Mucosa of rectum (tissue), 2 donors: Measurements from ENCODE around the gene MPC1L.

ENCODE experiments used
- H3K27ac ChIP-seq, 2 donors: one replicate each; pipeline ENCODE4 v1.7.0; 2013; ENCODE audit warnings: inconsistent platforms in 2 of 2, low read depth in 2 of 2, low read length in 2 of 2
- H3K27me3 ChIP-seq, 2 donors: one replicate each; pipeline ENCODE4 v1.7.0; 2013; ENCODE audit warnings: low read length in 2 of 2; ENCODE audit not compliant: control insufficient read depth in 2 of 2, insufficient read depth in 2 of 2
- H3K36me3 ChIP-seq, 2 donors: one replicate each; pipeline ENCODE4 v1.7.0; 2013; ENCODE audit warnings: low read length in 2 of 2; ENCODE audit not compliant: control insufficient read depth in 2 of 2, insufficient read depth in 2 of 2
- H3K4me1 ChIP-seq, 2 donors: one replicate each; pipeline ENCODE4 v1.7.0; 2013; ENCODE audit warnings: low read length in 2 of 2, mild to moderate bottlenecking in 1 of 2; ENCODE audit not compliant: control insufficient read depth in 2 of 2, insufficient read depth in 2 of 2
- H3K4me3 ChIP-seq, 2 donors: one replicate each; pipeline ENCODE4 v1.7.0; 2013; ENCODE audit warnings: low read length in 2 of 2
- H3K9ac ChIP-seq, 2 donors: one replicate each; pipeline ENCODE4 v1.7.0; 2013; ENCODE audit warnings: low read length in 2 of 2, low read depth in 1 of 2, mild to moderate bottlenecking in 1 of 2
- H3K9me3 ChIP-seq, 2 donors: one replicate each; pipeline ENCODE4 v1.7.0; 2013; ENCODE audit warnings: low read length in 2 of 2; ENCODE audit not compliant: control insufficient read depth in 2 of 2
- donor health status: healthy.
- donor health status: Normal muscosa, but diverticular disease.

Gene MPC1L

GRCh38 chrX:40651620-40652223, 28.5 kb downstream of the MPC1L start:
- Histone ChIP-seq H3K4me3 (no peak overlapping the region), H3K27me3 (no peaks in the 10 kb centered on the region), H3K27ac (no peak overlapping the region), H3K36me3 (peaks cover 13 to 16% of the 10 kb centered on the region in 2 donors), H3K9me3 (no peaks in the 10 kb centered on the region), H3K9ac (no peak overlapping the region), H3K4me1 (peaks cover 4 to 9% of the 10 kb centered on the region in 2 donors)

GRCh38 chrX:40652664-40653063, 29.4 kb downstream of the MPC1L start:
- H3K27ac ChIP-seq, result no peak overlapping the region
- peaks cover 3 to 5% of the 10 kb centered on the region in 2 donors for H3K4me1 ChIP-seq
- no peak overlapping the region for H3K4me3 ChIP-seq
- H3K9me3 ChIP-seq, result no peaks in the 10 kb centered on the region
- no peaks in the 10 kb centered on the region for H3K27me3 ChIP-seq
- peaks cover 15 to 16% of the 10 kb centered on the region in 2 donors for H3K36me3 ChIP-seq
- H3K9ac ChIP-seq, result no peak overlapping the region

- H3K36me3 ChIP-seq, result peaks cover 15 to 16% of the 10 kb centered on the region in 2 donors
- H3K4me3 ChIP-seq, result no peak overlapping the region
- H3K27ac ChIP-seq, result no peak overlapping the region
- no peak overlapping the region for H3K9ac ChIP-seq
- H3K4me1 ChIP-seq, result no peaks in the 10 kb centered on the region
- H3K27me3 ChIP-seq, result no peaks in the 10 kb centered on the region
- no peaks in the 10 kb centered on the region for H3K9me3 ChIP-seq
Measured at GRCh38 chrX:40653535-40653934, 30.3 kb downstream of the MPC1L start.

DNA sequence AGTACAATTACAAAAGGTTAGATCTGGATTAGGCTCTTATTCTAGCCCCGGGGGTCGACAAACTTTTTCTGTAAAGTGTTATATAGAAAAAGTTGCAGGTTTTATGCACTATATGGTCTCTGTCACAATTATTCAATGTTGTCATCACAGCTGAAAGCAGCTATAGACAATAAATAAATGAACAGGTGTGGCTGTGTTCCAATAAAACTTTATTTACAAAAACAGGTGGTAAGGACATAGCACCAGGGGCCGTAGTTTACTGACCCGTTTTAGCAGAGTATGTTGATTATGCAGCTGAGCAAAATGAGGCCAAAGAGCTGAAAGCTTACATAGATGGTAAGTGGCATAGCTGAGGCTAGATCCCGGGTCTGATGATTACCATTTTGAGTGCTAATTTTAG, 37.2 kb downstream of the MPC1L start:
- Histone ChIP-seq H3K9me3 (no peaks in the 10 kb centered on the region), H3K4me3 (no peak overlapping the region), H3K4me1 (no peaks in the 10 kb centered on the region), H3K36me3 (peaks cover 18 to 26% of the 10 kb centered on the region in 2 donors), H3K27me3 (peaks cover 0 to under 1% of the 10 kb centered on the region in 2 donors), H3K27ac (no peak overlapping the region), H3K9ac (no peak overlapping the region)

DNA sequence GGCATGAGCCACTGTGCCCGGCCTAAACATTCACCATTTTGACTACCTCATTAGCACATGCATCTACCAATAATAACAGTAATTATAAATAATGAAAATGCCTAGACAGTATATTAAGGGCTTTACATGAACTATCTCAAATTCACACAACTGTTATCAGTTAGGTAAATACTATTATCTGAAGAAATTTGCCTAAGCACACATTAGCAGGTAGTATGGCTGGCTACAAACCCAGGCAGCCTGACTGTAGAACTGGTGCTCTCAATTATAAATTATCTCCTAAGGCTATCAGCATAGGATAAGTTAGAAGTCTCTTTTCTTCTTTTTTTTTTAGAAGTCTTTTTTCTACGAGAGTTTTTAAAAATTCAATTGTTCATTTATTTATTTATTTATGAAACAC, 38.3 kb downstream of the MPC1L start:
- Histone ChIP-seq H3K4me1 (no peaks in the 10 kb centered on the region), H3K9ac (no peak overlapping the region), H3K27ac (no peak overlapping the region), H3K9me3 (no peaks in the 10 kb centered on the region), H3K36me3 (peaks cover 24 to 30% of the 10 kb centered on the region in 2 donors), H3K27me3 (peaks cover 0 to 4% of the 10 kb centered on the region in 2 donors), H3K4me3 (no peak overlapping the region)

DNA sequence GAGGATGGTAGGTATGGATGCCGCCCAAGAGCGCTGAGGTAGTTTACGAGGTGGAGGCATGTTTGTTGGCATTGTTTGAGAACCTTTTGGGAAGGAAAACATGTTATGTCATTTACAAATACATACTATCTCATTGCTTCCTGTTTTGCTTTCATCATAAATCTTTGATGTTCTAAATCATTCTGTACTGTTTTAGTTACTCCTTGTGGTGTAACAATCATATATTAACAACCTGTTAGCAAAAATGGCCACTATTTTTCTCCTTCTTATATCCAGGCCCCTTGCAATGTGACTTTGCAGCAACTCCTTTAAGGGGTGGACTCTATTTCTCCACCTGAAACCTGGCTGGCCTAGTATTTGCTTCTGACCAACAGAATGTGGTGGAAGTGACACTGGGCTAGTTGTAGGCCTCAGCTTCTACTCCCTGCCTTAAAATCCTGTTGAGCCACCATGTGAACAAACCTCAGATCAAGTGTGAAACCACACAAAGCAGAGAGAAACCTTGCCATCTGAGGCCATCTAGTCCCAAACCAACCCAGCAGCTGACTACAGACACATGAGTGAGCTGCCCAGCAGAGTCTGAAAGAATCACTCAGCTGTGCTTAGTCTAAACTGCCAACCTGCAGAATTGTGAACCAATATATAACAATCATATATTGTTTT, 40.0 kb downstream of the MPC1L start:
- no peak overlapping the region for H3K9ac ChIP-seq
- peaks cover 26 to 41% of the 10 kb centered on the region in 2 donors for H3K36me3 ChIP-seq
- no peak overlapping the region for H3K27ac ChIP-seq
- H3K4me3 ChIP-seq, result no peak overlapping the region
- no peaks in the 10 kb centered on the region for H3K9me3 ChIP-seq
- H3K27me3 ChIP-seq, result peaks cover 4 to 8% of the 10 kb centered on the region in 2 donors
- H3K4me1 ChIP-seq, result no peaks in the 10 kb centered on the region

- Histone ChIP-seq H3K27ac (no peak overlapping the region), H3K36me3 (peaks cover 26 to 48% of the 10 kb centered on the region in 2 donors), H3K4me3 (no peak overlapping the region), H3K9me3 (no peaks in the 10 kb centered on the region), H3K27me3 (peaks cover 4 to 8% of the 10 kb centered on the region in 2 donors), H3K4me1 (no peaks in the 10 kb centered on the region), H3K9ac (peak overlapping the region in 1 of 2 donors; percentile 3)
Measured at GRCh38 chrX:40663880-40664630, 40.8 kb downstream of the MPC1L start.

GRCh38 chrX:40671126-40671525, 47.9 kb downstream of the MPC1L start:
- no peak overlapping the region for H3K27ac ChIP-seq
- no peak overlapping the region for H3K4me3 ChIP-seq
- H3K9me3 ChIP-seq, result no peaks in the 10 kb centered on the region
- no peak overlapping the region for H3K9ac ChIP-seq
- peaks cover 24 to 50% of the 10 kb centered on the region in 2 donors for H3K36me3 ChIP-seq
- no peaks in the 10 kb centered on the region for H3K4me1 ChIP-seq
- peaks cover 7 to 8% of the 10 kb centered on the region in 2 donors for H3K27me3 ChIP-seq
